Lung (tissue), 12 donors: ENCODE measurements around the gene MTA2. TPM values are rescaled to one million over a fixed set of nuclear protein-coding genes. Genes with fewer than 3 reads are reported as not detected.
"Not testable (repeated sequence)": the region's sequence is repeated elsewhere in the genome, so short reads cannot be mapped to it uniquely, and the experiment has no call there.

Experiments
- ATAC-seq: fragments of 200-7000 bp; cut with Tn5 transposase; one replicate; pipeline ENCODE4 v1.9.1; 2020; ENCODE audit warnings: moderate number of reproducible peaks; ENCODE audit not compliant: insufficient read depth, low FRiP score
- DNase-seq, 3 donors: peaks; one replicate each; pipeline ENCODE4 v3.0.0-alpha.2; 2013 to 2017
- H3K27ac ChIP-seq, 2 donors: one replicate each; pipeline ENCODE4 v1.5.1; 2013; ENCODE audit warnings: mild to moderate bottlenecking in 2 of 2, moderate library complexity in 2 of 2, control low read depth in 1 of 2, inconsistent platforms in 1 of 2, low read depth in 1 of 2, low read length in 1 of 2
- H3K27me3 ChIP-seq, 3 donors: one replicate each; pipeline ENCODE4 v1.5.1; 2013; ENCODE audit warnings: low read length in 2 of 3; ENCODE audit not compliant: control insufficient read depth in 3 of 3, insufficient read depth in 3 of 3
- H3K36me3 ChIP-seq, 4 donors: one replicate each; pipeline ENCODE4 v1.5.1; 2013; ENCODE audit warnings: low read length in 4 of 4, mild to moderate bottlenecking in 1 of 4, moderate library complexity in 1 of 4; ENCODE audit not compliant: control insufficient read depth in 4 of 4, insufficient read depth in 4 of 4
- H3K4me1 ChIP-seq, 5 donors: one replicate each; pipeline ENCODE4 v1.5.1; 2013; ENCODE audit warnings: low read length in 5 of 5, mild to moderate bottlenecking in 2 of 5, moderate library complexity in 1 of 5; ENCODE audit not compliant: control insufficient read depth in 5 of 5, insufficient read depth in 5 of 5
- H3K4me3 ChIP-seq: one replicate; pipeline ENCODE4 v1.5.1; 2013; ENCODE audit warnings: mild to moderate bottlenecking, control low read depth, moderate library complexity
- H3K9ac ChIP-seq, 2 donors: one replicate each; pipeline ENCODE4 v1.5.1; 2013; ENCODE audit warnings: low read length in 2 of 2, control low read depth in 1 of 2; ENCODE audit not compliant: insufficient read depth in 1 of 2
- H3K9me3 ChIP-seq, 4 donors: one replicate each; pipeline ENCODE4 v1.5.1; 2013; ENCODE audit warnings: low read length in 3 of 4, mild to moderate bottlenecking in 1 of 4, moderate library complexity in 1 of 4; ENCODE audit not compliant: control insufficient read depth in 4 of 4, insufficient read depth in 3 of 4
- CTCF ChIP-seq: IDR thresholded peaks from 2 replicates; pipeline ENCODE4 v1.5.1; 2012; ENCODE audit warnings: mild to moderate bottlenecking; ENCODE audit errors: control extremely low read depth, extremely low read depth
- WGBS, 2 donors: extraction: QIAGEN DNeasy Blood & Tissue Kit; methylation state at CpG; one replicate each; pipeline ENCODE4 v1.1.7; 2013; 5-methylcytosine and 5-hydroxymethylcytosine counted together
- polyA plus RNA-seq, 2 donors: library from polyadenylated mRNA; stranded (reverse); fragments of 200-250 nt; gene quantifications; one replicate each; pipeline ENCODE4 v1.2.1, GENCODE V29; 2013
- total RNA-seq, 2 donors: library from RNA; depleted of rRNA in 1 of 2; stranded (reverse); fragments of >200 nt in 1 of 2; gene quantifications; one replicate each; pipeline ENCODE4 v1.2.1, GENCODE V29; 2014 to 2021
- donor health status: control.
- donor health status: control.
- donor health status: Bipolar disorder and iron deficiency.
- donor health status: healthy.
- donor health status: DM: yes; HTN: yes; CAD: no.

The MTA2 gene
- total and polyA plus RNA-seq, 4 donors, result 53.7 to 74.4 (median 59.6) TPM

DNA sequence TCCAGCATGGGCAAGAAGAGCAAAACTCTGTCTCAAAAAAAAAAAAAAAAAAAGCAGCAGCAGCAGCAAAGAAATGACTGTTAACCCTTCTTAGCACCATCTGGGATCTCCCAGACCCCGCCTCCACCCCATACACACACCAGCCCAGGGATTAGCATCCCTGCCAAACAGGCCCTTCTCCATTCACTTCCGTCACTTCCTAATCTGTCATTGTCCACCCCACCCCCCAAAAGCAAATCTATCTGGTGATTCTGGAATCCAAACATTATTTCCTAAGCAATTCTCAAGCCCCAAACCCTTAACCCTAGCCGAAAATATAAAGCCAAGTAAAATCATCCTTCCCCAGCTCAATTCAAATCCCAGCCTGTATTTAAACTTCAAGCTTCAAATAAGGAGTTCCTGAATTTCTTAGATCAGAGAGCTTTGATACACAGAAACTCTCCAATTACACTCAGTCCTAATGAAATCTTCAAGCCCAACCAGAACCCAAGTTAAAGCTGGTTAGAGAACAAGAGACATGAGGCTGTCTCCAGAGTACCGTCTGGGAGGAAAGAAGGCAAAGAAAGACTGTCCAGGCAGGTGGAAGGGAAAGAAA, 49.1 kb downstream of the MTA2 start:
- Histone ChIP-seq H3K9me3 (no peaks in the 10 kb centered on the region), H3K4me1 (peaks cover 26 to 69% (median 42%) of the 10 kb centered on the region in 5 donors), H3K27ac (peak overlapping the region; percentile 88 to 99), H3K27me3 (no peaks in the 10 kb centered on the region), H3K36me3 (peaks cover 0 to 4% (median 1%) of the 10 kb centered on the region in 4 donors), H3K9ac (peak overlapping the region in 1 of 2 donors; percentile 67), H3K4me3 (no peak overlapping the region)
- ATAC-seq, result no peak
- DNase-seq, result peak; percentile 62 to 78 (median 72)
- no peak for TF ChIP-seq CTCF
- WGBS, 2 donors, result 20 to 32% methylated on average over 4 of the region's 4 CpGs

DNA sequence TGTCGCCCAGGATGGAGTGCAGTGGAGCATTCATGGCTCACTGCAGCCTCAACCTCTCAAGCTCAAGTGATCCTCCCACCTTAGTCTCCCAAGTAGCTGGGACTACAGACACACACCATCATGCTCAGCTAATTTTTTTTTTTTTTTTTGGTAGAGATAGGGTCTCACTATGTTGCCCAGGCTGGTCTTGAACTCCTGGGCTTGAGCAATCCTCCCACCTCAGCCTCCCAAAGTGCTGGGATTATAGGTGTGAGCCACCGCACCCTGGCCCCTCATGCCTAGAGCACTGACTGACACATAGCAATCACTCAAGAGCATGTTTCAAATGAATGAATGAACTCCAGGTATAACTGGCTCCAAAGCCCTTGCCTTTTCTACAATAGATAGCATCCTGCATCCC, 51.2 kb downstream of the MTA2 start:
- not testable (repeated sequence) for H3K9ac ChIP-seq, H3K27ac ChIP-seq, H3K36me3 ChIP-seq, H3K9me3 ChIP-seq, DNase-seq, ATAC-seq, H3K27me3 ChIP-seq, H3K4me3 ChIP-seq
- 93 to 95% methylated on average over 2 of the region's 2 CpGs for WGBS, 2 donors
- H3K4me1 ChIP-seq, result peaks cover 22 to 59% (median 37%) of the 10 kb centered on the region in 5 donors

GRCh38 chr11:62548545-62549335, 52.9 kb downstream of the MTA2 start:
- Histone ChIP-seq H3K4me3 (no peak overlapping the region), H3K27ac (peak overlapping the region; percentile 23 to 37), H3K4me1 (peaks cover 11 to 55% (median 23%) of the 10 kb centered on the region in 5 donors), H3K9ac (no peak overlapping the region), H3K27me3 (no peaks in the 10 kb centered on the region), H3K9me3 (no peaks in the 10 kb centered on the region), H3K36me3 (no peaks in the 10 kb centered on the region)
- TF ChIP-seq CTCF, result no peak
- ATAC-seq, result no peak
- WGBS, 2 donors, result 60 to 78% methylated on average over 17 of the region's 17 CpGs
- peak in 1 of 3 donors; percentile 42 for DNase-seq

DNA sequence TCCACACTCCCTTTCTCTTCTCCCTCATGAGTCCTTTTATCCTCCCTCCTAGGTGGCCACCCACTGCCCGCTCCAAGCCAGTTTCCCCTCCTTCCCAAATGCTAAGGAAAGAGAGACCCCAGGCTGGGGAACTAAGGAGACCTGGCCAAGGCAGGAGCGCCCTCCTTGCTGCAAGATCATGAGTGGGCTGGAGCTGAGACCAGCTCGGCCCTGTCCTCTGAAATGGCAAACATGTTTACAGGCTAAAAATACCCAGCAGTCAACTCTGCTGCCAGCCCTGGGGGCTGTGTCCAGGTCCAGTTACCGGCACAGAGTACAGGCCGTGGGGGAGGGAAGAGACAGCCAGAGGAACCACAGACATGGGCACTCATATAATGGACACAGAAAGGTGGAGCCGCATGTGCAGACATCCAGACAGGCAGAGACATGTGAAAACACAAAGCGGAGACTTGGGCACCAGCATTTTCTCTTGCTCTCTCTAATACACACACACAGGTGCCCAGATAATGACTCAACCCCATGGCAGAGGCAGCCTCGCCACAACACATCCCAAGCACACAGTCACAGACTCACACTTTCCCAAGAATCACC, 53.9 kb downstream of the MTA2 start:
- 48 to 71% methylated on average over 8 of the region's 8 CpGs for WGBS, 2 donors
- Histone ChIP-seq H3K4me3 (no peak overlapping the region), H3K9me3 (no peaks in the 10 kb centered on the region), H3K4me1 (peaks cover 11 to 55% (median 23%) of the 10 kb centered on the region in 5 donors), H3K9ac (no peak overlapping the region), H3K27ac (peak overlapping the region; percentile 87 to 100), H3K27me3 (no peaks in the 10 kb centered on the region), H3K36me3 (no peaks in the 10 kb centered on the region)
- peak in 1 of 3 donors; percentile 24 for DNase-seq
- TF ChIP-seq CTCF, result no peak
- ATAC-seq, result no peak
